Tibial nerve (tissue), 4 donors: Measurements from ENCODE around the gene PRIMPOL. TPM values are rescaled to one million over a fixed set of nuclear protein-coding genes. Genes with fewer than 3 reads are reported as not detected.

Experiments used
- DNase-seq, 2 donors: peaks; one replicate each; pipeline ENCODE4 v3.0.0-alpha.2; 2019; ENCODE audit warnings: low spot score in 2 of 2
- H3K27ac ChIP-seq, 4 donors: fragments of 200-600 bp; sonication (generic) in 3 of 4; one replicate each; pipeline ENCODE4 v1.5.1; 2017 to 2019; ENCODE audit warnings: mild to moderate bottlenecking in 1 of 4
- H3K27me3 ChIP-seq, 2 donors: fragments of 200-600 bp; sonication (generic) in 1 of 2; one replicate each; pipeline versions ENCODE4 v1.5.1 to v1.6.0; 2017 to 2019
- H3K36me3 ChIP-seq, 3 donors: fragments of 200-600 bp; sonication (generic); one replicate each; pipeline ENCODE4 v1.5.1; 2018 to 2019
- H3K4me1 ChIP-seq, 4 donors: fragments of 200-600 bp; sonication (generic) in 3 of 4; one replicate each; pipeline ENCODE4 v1.5.1; 2017 to 2019
- H3K4me3 ChIP-seq, 4 donors: fragments of 200-600 bp; sonication (generic) in 3 of 4; one replicate each; pipeline ENCODE4 v1.5.1; 2017 to 2019; ENCODE audit warnings: mild to moderate bottlenecking in 1 of 4, moderate library complexity in 1 of 4
- H3K9me3 ChIP-seq, 4 donors: fragments of 200-600 bp; sonication (generic) in 3 of 4; one replicate each; pipeline ENCODE4 v1.5.1; 2017 to 2019
- EP300 ChIP-seq, 2 donors: sonication (generic); formaldehyde crosslinking; IDR thresholded peaks; one replicate each; pipeline ENCODE4 v1.6.1; 2017; ENCODE audit warnings: antibody characterized with exemption in 2 of 2, mild to moderate bottlenecking in 1 of 2
- WGBS, 2 donors: methylation state at CpG; one replicate each; pipeline ENCODE4 v1.1.5; 2018; 5-methylcytosine and 5-hydroxymethylcytosine counted together
- total RNA-seq, 4 donors: library from RNA; depleted of rRNA; stranded (reverse); fragments of >200 nt; gene quantifications; one replicate each; pipeline ENCODE4 v1.1.0, GENCODE V29; 2016
- TF ChIP-seq, protein P1 (sequence below), 5 experiments: fragments of 200-600 bp in 3 of 5; fragments of 450-650 bp in 2 of 5; sonication (generic) in 3 of 5; IDR thresholded peaks; one replicate each; pipeline ENCODE4 v1.5.1; 2016 to 2019; ENCODE audit warnings: antibody characterized with exemption in 5 of 5, mild to moderate bottlenecking in 3 of 5, moderate library complexity in 2 of 5

Gene PRIMPOL
- total RNA-seq, 4 donors from 2014 or later = 14.7 to 36.7 (median 21.4) TPM

DNA sequence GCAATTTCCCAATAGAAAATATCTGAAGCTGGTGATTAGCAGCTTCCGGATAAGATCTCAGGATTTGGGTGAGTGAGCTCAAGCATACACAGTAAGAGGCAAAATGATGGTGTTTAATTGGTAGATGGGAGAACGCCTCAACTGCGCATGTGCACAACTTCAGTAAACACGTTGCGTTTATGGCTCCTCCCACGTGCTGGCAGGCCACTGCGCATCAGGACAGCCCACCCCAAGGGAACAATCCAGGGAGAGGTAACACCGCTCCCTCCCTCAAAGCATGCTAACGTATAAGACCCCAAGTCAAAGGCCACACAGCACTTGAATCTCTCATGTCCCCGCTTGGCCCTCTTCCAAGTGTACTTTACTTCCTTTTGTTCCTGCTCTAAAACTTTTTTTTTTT lies 94.7 kb downstream of the PRIMPOL start:
- WGBS, 2 donors = 70 to 82% methylated on average over 10 of the region's 10 CpGs
- no peaks in the 10 kb centered on the region for H3K36me3 ChIP-seq
- H3K9me3 ChIP-seq = no peaks in the 10 kb centered on the region
- H3K27me3 ChIP-seq = no peaks in the 10 kb centered on the region
- H3K4me3 ChIP-seq = no peak overlapping the region
- no peak for TF ChIP-seq EP300 (IDR thresholded peaks at IDR 0.05)
- TF ChIP-seq, protein P1, sequence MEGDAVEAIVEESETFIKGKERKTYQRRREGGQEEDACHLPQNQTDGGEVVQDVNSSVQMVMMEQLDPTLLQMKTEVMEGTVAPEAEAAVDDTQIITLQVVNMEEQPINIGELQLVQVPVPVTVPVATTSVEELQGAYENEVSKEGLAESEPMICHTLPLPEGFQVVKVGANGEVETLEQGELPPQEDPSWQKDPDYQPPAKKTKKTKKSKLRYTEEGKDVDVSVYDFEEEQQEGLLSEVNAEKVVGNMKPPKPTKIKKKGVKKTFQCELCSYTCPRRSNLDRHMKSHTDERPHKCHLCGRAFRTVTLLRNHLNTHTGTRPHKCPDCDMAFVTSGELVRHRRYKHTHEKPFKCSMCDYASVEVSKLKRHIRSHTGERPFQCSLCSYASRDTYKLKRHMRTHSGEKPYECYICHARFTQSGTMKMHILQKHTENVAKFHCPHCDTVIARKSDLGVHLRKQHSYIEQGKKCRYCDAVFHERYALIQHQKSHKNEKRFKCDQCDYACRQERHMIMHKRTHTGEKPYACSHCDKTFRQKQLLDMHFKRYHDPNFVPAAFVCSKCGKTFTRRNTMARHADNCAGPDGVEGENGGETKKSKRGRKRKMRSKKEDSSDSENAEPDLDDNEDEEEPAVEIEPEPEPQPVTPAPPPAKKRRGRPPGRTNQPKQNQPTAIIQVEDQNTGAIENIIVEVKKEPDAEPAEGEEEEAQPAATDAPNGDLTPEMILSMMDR (IDR thresholded peaks at IDR 0.05) = no peak
- H3K4me1 ChIP-seq = peaks cover 0 to 38% (median 21%) of the 10 kb centered on the region in 4 donors
- no peak overlapping the region for H3K27ac ChIP-seq
- no peak for DNase-seq

Other genes with a start within 250 kb of the PRIMPOL start
- gene IRF2, start 175.2 kb upstream of the PRIMPOL start, total RNA-seq = 10 to 100 TPM; 23.7 to 36.8 (median 30.4) TPM
- 10 to 100 TPM in 1 of 4 donors, 1 to 10 TPM in 3; 7.6 to 17.7 (median 9.7) TPM for gene CASP3, start 291 bp upstream of the PRIMPOL start, total RNA-seq
- gene CENPU, start 84.4 kb downstream of the PRIMPOL start, total RNA-seq = 1 to 10 TPM; 1.0 to 3.0 (median 1.8) TPM
- 100 to 1,000 TPM; 112 to 384 (median 211) TPM for gene ACSL1, start 176.2 kb downstream of the PRIMPOL start, total RNA-seq